ENCODE results near the gene CCNY. TPM values are rescaled to one million over a fixed set of nuclear protein-coding genes. Genes with fewer than 3 reads are reported as not detected.

The CCNY gene
- total RNA-seq, 4 donors from 2014 or later, result 23.9 to 68.1 (median 39.5) TPM

GRCh38 chr10:35397953-35398352 lies 61.6 kb downstream of the CCNY start:
- H3K4me1 ChIP-seq, result peaks cover 71 to 76% of the 10 kb centered on the region in 2 donors
- intact Hi-C loops (cut with DNase I; ENCODE audit: low total_unique reads) (no loop called here), in situ Hi-C loops (cut with MboI; ENCODE audit: low sequenced_read_pairs in 4 of 4) (no loop called here)
- no peaks in the 10 kb centered on the region for H3K36me3 ChIP-seq
- no peaks in the 10 kb centered on the region for H3K27me3 ChIP-seq
- DNase-seq (no peak), ATAC-seq (no peak)
- TF ChIP-seq POLR2A (IDR thresholded peaks at IDR 0.05), result no peak
- TF ChIP-seq CTCF (IDR thresholded peaks at IDR 0.05 in 4 of 5, conservative IDR thresholded peaks at IDR 0.05 in 1 of 5), result no peak
- H3K4me3 ChIP-seq, result no peak overlapping the region
- peak overlapping the region in 1 of 4 donors; percentile 34 for H3K27ac ChIP-seq
- no peaks in the 10 kb centered on the region for H3K9me3 ChIP-seq

GRCh38 chr10:35398355-35398754 lies 62.0 kb downstream of the CCNY start:
- no peaks in the 10 kb centered on the region for H3K9me3 ChIP-seq
- no peaks in the 10 kb centered on the region for H3K36me3 ChIP-seq
- H3K4me3 ChIP-seq, result no peak overlapping the region
- ATAC-seq (peak in 1 of 2 donors; percentile 37), DNase-seq (no peak)
- peak overlapping the region in 1 of 4 donors; percentile 34 for H3K27ac ChIP-seq
- in situ Hi-C loops (cut with MboI; ENCODE audit: low sequenced_read_pairs in 4 of 4), result no loop called here
- no peaks in the 10 kb centered on the region for H3K27me3 ChIP-seq
- intact Hi-C loops (cut with DNase I; ENCODE audit: low total_unique reads), result no loop called here
- H3K4me1 ChIP-seq, result peaks cover 71 to 76% of the 10 kb centered on the region in 2 donors
- no peak for TF ChIP-seq POLR2A (IDR thresholded peaks at IDR 0.05)
- TF ChIP-seq CTCF (IDR thresholded peaks at IDR 0.05 in 4 of 5, conservative IDR thresholded peaks at IDR 0.05 in 1 of 5), result no peak

GRCh38 chr10:35398908-35399307 lies 62.6 kb downstream of the CCNY start:
- Histone ChIP-seq H3K27ac (no peak overlapping the region), H3K4me1 (peaks cover 76 to 79% of the 10 kb centered on the region in 2 donors), H3K36me3 (no peaks in the 10 kb centered on the region), H3K27me3 (no peaks in the 10 kb centered on the region), H3K4me3 (no peak overlapping the region), H3K9me3 (no peaks in the 10 kb centered on the region)
- intact Hi-C loops (cut with DNase I; ENCODE audit: low total_unique reads) (no loop called here), in situ Hi-C loops (cut with MboI; ENCODE audit: low sequenced_read_pairs in 4 of 4) (no loop called here)
- ATAC-seq (no peak), DNase-seq (no peak)
- TF ChIP-seq POLR2A (IDR thresholded peaks at IDR 0.05), result no peak
- no peak for TF ChIP-seq CTCF (IDR thresholded peaks at IDR 0.05 in 4 of 5, conservative IDR thresholded peaks at IDR 0.05 in 1 of 5)

GRCh38 chr10:35399414-35400009 lies 63.2 kb downstream of the CCNY start:
- peaks cover 76 to 80% of the 10 kb centered on the region in 2 donors for H3K4me1 ChIP-seq
- intact Hi-C loops (cut with DNase I; ENCODE audit: low total_unique reads) (no loop called here), in situ Hi-C loops (cut with MboI; ENCODE audit: low sequenced_read_pairs in 4 of 4) (no loop called here)
- no peaks in the 10 kb centered on the region for H3K9me3 ChIP-seq
- no peak overlapping the region for H3K4me3 ChIP-seq
- ATAC-seq (no peak), DNase-seq (no peak)
- no peak overlapping the region for H3K27ac ChIP-seq
- H3K27me3 ChIP-seq, result no peaks in the 10 kb centered on the region
- TF ChIP-seq POLR2A (IDR thresholded peaks at IDR 0.05) (no peak), CTCF (IDR thresholded peaks at IDR 0.05 in 4 of 5, conservative IDR thresholded peaks at IDR 0.05 in 1 of 5) (no peak)
- H3K36me3 ChIP-seq, result no peaks in the 10 kb centered on the region
